ENCODE data around the gene CLSTN2. TPM values are rescaled to one million over a fixed set of nuclear protein-coding genes. Genes with fewer than 3 reads are reported as not detected.

CLSTN2 gene
- total and polyA plus RNA-seq, 5 experiments from 2014 or later, result not detected

- Mint-ChIP-seq H3K27me3 (peaks cover 0 to 29% (median 2%) of the 10 kb centered on the region in 5 donors), H3K4me1 (no peaks in the 10 kb centered on the region), H3K4me3 (no peak overlapping the region), H3K27ac (no peak overlapping the region), H3K9me3 (peaks cover 0 to 2% (median 0%) of the 10 kb centered on the region in 9 donors), H3K36me3 (no peaks in the 10 kb centered on the region)
- ATAC-seq (no peak), DNase-seq (no peak)
- POLR2A ChIA-PET, result no interaction called here
Observed at GRCh38 chr3:140377644-140378043, 442.7 kb downstream of the CLSTN2 start.

DNA sequence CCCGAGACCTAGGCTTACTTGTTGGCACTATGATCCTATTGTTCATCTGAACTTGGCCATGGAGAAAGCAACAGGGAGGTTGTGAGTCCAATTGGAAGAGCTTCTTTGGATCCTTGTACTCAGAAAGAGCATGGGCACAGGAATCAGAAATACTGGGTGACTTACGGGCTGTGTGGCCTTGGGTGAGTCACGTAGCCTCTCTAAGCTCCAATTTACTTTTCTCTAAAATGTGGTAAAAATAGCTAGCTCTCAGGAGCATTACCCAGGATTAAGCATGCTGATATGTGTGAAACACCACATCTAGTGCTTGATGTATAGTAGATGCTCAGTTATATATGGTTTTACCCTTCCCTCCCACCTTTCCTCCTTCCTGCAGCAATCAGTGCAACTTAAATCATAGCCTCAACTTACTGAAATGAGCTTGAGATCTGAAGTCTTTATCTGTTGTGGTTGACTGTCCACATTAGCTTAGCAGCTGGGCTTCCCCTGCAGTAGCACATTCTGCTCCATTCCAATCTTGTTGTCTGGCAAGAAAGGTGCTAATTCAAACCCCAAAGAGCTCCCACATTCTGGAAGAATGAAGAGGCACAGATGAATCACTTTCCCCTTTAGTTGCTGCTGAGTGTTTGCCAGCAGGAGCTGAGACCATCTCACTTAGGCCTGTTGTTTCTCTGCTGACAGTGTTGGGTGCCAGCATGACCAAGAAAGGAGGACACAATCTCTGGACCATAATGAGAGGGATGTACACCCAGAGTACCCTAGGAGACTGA lies 443.8 kb downstream of the CLSTN2 start:
- no peak overlapping the region for H3K27ac Mint-ChIP-seq
- peaks cover 0 to 2% (median 0%) of the 10 kb centered on the region in 9 donors for H3K9me3 Mint-ChIP-seq
- ATAC-seq, result no peak
- no peak overlapping the region for H3K4me3 Mint-ChIP-seq
- H3K36me3 Mint-ChIP-seq, result no peaks in the 10 kb centered on the region
- H3K4me1 Mint-ChIP-seq, result no peaks in the 10 kb centered on the region
- H3K27me3 Mint-ChIP-seq, result peaks cover 0 to 29% (median 2%) of the 10 kb centered on the region in 5 donors
- no peak for DNase-seq
- POLR2A ChIA-PET, result no interaction called here

GRCh38 chr3:140384028-140384771 lies 449.2 kb downstream of the CLSTN2 start:
- no peak for ATAC-seq
- H3K4me3 Mint-ChIP-seq, result no peak overlapping the region
- POLR2A ChIA-PET, result no interaction called here
- H3K36me3 Mint-ChIP-seq, result no peaks in the 10 kb centered on the region
- H3K27me3 Mint-ChIP-seq, result peaks cover 0 to 18% (median 0%) of the 10 kb centered on the region in 5 donors
- H3K27ac Mint-ChIP-seq, result no peak overlapping the region
- H3K9me3 Mint-ChIP-seq, result peaks cover 0 to 2% (median 0%) of the 10 kb centered on the region in 9 donors
- no peaks in the 10 kb centered on the region for H3K4me1 Mint-ChIP-seq
- no peak for DNase-seq

DNA sequence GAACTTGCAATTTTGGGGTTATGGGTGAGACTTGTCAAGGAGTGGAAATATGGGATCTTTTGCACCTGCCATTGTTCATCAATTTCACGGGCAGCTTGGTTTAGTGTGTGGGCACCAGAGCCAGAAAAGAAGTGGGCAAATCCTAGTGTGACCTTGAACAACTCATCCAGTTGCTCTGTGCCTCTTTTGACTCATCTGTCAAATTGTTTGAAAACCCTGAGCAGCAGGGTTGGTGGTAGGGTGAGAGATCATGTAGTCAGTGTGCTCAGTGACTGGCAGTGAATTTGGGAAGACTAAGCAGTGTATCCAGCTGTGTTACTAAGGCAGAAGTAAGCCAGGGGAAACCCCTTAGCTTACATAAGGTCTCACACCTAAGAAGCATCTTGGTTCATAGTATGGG lies 449.9 kb downstream of the CLSTN2 start:
- H3K27me3 Mint-ChIP-seq, result peaks cover 0 to 14% (median 0%) of the 10 kb centered on the region in 5 donors
- H3K27ac Mint-ChIP-seq, result no peak overlapping the region
- POLR2A ChIA-PET, result no interaction called here
- H3K4me3 Mint-ChIP-seq, result no peak overlapping the region
- no peaks in the 10 kb centered on the region for H3K36me3 Mint-ChIP-seq
- no peak for ATAC-seq
- H3K4me1 Mint-ChIP-seq, result no peaks in the 10 kb centered on the region
- no peak for DNase-seq
- peaks cover 0 to 2% (median 0%) of the 10 kb centered on the region in 9 donors for H3K9me3 Mint-ChIP-seq

- POLR2A ChIA-PET, result no interaction called here
- no peaks in the 10 kb centered on the region for H3K36me3 Mint-ChIP-seq
- peak in 1 of 2 donors; percentile 18 for ATAC-seq
Observed at GRCh38 chr3:140386357-140387100, 451.5 kb downstream of the CLSTN2 start.

DNA sequence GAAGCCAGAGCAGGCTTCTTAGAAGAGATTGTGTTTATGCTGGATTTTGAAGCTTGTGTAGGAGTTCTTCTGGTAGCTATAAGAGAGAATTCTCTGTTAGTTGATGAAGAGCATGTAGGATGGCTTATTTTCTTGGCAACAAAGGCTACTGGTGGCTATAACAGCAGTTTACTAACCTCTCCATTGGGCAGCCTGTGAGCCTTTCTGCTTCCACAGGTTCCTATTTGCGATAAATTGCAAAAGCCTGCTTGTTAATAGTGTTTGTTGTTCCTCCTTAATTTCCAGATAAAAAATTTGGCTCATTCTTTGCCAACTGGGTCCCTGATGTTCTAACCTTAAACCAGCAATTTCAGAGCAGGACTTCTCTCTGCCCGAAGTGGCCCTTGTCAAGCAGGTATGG lies 452.3 kb downstream of the CLSTN2 start:
- DNase-seq (no peak), ATAC-seq (no peak)
- Mint-ChIP-seq H3K27ac (no peak overlapping the region), H3K9me3 (no peaks in the 10 kb centered on the region), H3K36me3 (no peaks in the 10 kb centered on the region), H3K27me3 (peaks cover 0 to 3% (median under 1%) of the 10 kb centered on the region in 5 donors), H3K4me3 (no peak overlapping the region), H3K4me1 (no peaks in the 10 kb centered on the region)
- POLR2A ChIA-PET, result no interaction called here

More at GRCh38 chr3:140386357-140387100, 451.5 kb downstream of the CLSTN2 start:
- no peak for DNase-seq
- Mint-ChIP-seq H3K9me3 (no peaks in the 10 kb centered on the region), H3K4me3 (no peak overlapping the region), H3K27ac (no peak overlapping the region), H3K27me3 (peaks cover 0 to 8% (median 2%) of the 10 kb centered on the region in 5 donors), H3K4me1 (no peaks in the 10 kb centered on the region)

DNA sequence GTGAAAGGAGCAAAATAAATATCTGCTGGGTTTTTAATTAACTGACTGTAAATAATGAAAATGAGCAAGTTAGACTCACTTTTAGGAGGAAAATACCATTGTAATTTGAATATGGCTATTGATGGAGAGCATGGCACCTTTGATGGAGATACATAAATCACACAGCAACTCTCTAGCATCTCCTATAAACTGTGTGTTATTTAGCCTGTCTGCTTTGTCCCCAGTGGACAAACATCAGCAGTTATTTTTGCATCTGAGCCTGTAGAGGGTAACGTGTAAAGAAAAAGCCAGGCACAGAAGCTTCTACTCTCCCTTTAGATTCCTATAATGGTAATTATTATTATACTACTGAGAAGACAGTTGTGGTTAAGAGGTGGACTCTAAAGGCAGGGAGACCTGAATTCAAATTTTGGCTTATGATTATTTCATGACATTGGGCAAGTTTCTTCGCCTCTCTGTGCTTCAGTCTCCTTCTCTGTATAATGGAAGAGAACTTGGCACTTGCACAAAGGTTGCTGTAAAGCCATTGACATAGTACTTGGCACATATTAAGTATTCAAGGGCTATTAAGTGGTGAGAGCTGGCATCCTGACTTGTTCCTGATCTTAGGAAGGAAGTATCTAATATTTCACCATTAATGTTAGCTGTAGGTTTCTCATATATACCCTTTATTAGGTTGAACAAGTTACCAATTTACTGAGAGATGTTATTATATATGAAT lies 453.4 kb downstream of the CLSTN2 start:
- H3K27me3 Mint-ChIP-seq, result peaks cover 0 to 3% (median 0%) of the 10 kb centered on the region in 5 donors
- no peak for DNase-seq

DNA sequence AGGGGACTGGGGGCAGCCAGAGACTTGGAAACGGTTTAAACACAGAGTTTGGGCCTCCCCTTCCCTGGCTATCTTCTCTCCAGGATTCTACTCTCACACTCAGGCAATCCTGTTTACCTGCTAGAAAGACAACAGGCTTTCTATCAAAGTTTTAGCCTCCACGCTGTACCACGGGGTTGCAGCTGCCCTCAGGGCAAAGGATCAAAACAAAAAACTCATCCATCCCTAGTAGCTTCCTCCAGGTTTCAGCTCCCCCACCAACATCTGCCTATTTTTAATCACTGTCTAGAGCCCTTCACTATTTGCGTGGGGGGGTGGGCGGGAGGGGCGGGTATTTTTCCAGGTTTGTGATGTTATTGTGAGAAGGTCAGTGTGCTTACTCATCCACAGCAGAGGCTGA lies 456.1 kb downstream of the CLSTN2 start:
- Mint-ChIP-seq H3K4me1 (no peaks in the 10 kb centered on the region), H3K27ac (no peak overlapping the region), H3K36me3 (no peaks in the 10 kb centered on the region), H3K9me3 (no peaks in the 10 kb centered on the region), H3K27me3 (peaks cover 0 to 3% (median 0%) of the 10 kb centered on the region in 5 donors), H3K4me3 (no peak overlapping the region)
- no peak for ATAC-seq
- no peak for DNase-seq
- POLR2A ChIA-PET, result no interaction called here

More for the DNA sequence above, 453.4 kb downstream of the CLSTN2 start:
- Mint-ChIP-seq H3K9me3 (no peaks in the 10 kb centered on the region), H3K36me3 (no peaks in the 10 kb centered on the region), H3K4me3 (no peak overlapping the region), H3K27ac (no peak overlapping the region), H3K4me1 (no peaks in the 10 kb centered on the region)
- POLR2A ChIA-PET, result no interaction called here
- no peak for ATAC-seq

- H3K27me3 Mint-ChIP-seq, result peaks cover 0 to 3% (median 0%) of the 10 kb centered on the region in 5 donors
- H3K36me3 Mint-ChIP-seq, result no peaks in the 10 kb centered on the region
- ATAC-seq, result no peak
- DNase-seq, result no peak
- POLR2A ChIA-PET, result no interaction called here
- H3K4me3 Mint-ChIP-seq, result no peak overlapping the region
- no peaks in the 10 kb centered on the region for H3K4me1 Mint-ChIP-seq
- H3K27ac Mint-ChIP-seq, result no peak overlapping the region
- H3K9me3 Mint-ChIP-seq, result no peaks in the 10 kb centered on the region
Observed at GRCh38 chr3:140394488-140395133, 459.6 kb downstream of the CLSTN2 start.

DNA sequence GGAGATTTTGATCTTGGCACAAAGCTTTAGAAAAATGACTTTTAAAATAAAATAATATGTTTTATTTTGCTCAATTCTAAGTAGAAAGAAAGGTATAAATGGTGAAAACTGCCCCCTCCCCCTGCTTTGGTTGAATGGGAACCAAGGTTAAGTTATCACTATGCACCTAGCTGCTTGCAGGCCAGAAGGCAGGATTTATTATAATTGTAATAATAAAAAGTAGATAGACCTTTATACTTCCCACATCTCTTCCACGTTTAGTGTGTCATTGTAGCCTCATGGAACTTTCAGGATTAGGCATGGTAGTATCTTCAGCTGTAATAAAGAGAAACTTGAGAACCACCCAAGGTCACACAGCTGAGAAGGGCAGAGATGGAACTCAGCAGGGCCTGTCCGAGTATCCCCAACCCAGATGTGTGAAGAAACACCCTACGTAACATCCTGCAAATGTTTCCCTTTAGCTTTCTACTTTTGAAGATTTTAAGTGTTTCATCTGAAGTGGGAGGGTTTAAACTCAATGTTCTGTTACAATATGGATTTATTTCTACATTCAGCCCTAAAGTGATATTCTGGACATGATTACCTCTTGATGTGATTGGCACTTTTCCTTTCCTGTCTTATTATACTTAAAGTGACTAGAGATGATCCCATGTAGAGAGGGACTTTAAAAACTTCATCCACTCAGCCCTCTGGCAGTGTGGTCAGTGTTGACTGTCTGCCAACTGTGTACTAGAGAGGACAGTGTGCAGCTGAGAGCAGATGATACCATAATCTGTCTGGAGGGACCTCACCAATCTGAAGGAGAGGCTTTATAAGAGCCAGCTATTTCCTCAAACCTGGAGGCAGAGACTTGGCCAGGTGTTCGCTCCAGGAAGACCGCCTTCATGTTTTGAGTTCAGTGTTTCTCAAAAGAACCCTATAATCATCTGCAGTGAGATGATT lies 460.4 kb downstream of the CLSTN2 start:
- DNase-seq (no peak), ATAC-seq (no peak)
- Mint-ChIP-seq H3K4me1 (no peaks in the 10 kb centered on the region), H3K4me3 (no peak overlapping the region), H3K27me3 (peaks cover 0 to 3% (median 0%) of the 10 kb centered on the region in 5 donors), H3K27ac (no peak overlapping the region), H3K9me3 (no peaks in the 10 kb centered on the region), H3K36me3 (no peaks in the 10 kb centered on the region)
- POLR2A ChIA-PET, result no interaction called here

- DNase-seq, result no peak
- POLR2A ChIA-PET, result no interaction called here
- Mint-ChIP-seq H3K9me3 (no peaks in the 10 kb centered on the region), H3K27me3 (no peaks in the 10 kb centered on the region), H3K36me3 (no peaks in the 10 kb centered on the region), H3K4me3 (no peak overlapping the region), H3K27ac (no peak overlapping the region), H3K4me1 (no peaks in the 10 kb centered on the region)
- no peak for ATAC-seq
Observed at GRCh38 chr3:140396110-140396509, 461.1 kb downstream of the CLSTN2 start.
